T-helper 2 cell treated with Interferon-gamma antibody and Interleukin-4, amounts not matched to agents 5 μg/mL and 100 μg/mL, for 36 hours (primary cell): ENCODE results near the gene TMEM131.

Experiments used
- DNase-seq: peaks from one replicate; pipeline ENCODE4 v3.0.0; 2021; ENCODE audit warnings: low spot score
- H3K27ac Mint-ChIP-seq: one replicate; pipeline ENCODE4 v1.8.0; 2021; ENCODE audit warnings: mild to moderate bottlenecking, mixed read lengths
- H3K27me3 Mint-ChIP-seq: one replicate; pipeline ENCODE4 v1.8.0; 2021; ENCODE audit warnings: low read depth, mixed read lengths
- H3K36me3 Mint-ChIP-seq: one replicate; pipeline ENCODE4 v1.8.0; 2021; ENCODE audit warnings: low read depth, mixed read lengths
- H3K4me1 Mint-ChIP-seq: one replicate; pipeline ENCODE4 v1.8.0; 2021; ENCODE audit warnings: low read depth, mixed read lengths
- H3K4me3 Mint-ChIP-seq: one replicate; pipeline ENCODE4 v1.8.0; 2022; ENCODE audit warnings: mild to moderate bottlenecking, moderate library complexity, mixed read lengths
- H3K9me3 Mint-ChIP-seq: one replicate; pipeline ENCODE4 v1.8.0; 2021; ENCODE audit warnings: mixed read lengths

The TMEM131 gene

DNA sequence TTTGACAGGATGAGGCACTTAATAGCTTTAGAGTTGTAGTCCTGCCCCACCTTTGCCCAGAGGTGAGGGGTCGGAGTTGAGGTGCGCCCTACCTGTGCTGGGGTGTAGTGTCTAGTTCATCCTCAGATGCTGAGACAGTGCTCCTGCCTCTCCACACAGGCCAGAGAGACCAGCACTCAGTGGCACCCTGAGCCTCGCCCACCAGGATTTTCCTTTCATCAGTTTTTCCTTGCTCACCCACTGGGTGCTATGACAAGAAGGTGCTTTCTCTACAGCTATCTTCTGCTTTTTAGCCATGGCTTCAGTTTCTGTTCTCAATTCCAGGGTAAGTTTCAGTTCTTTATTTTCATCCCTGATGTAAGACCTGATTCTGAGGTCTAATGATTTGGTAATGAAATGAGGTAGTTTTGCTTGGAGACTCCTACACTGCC lies 16.8 kb upstream of the TMEM131 start:
- Mint-ChIP-seq H3K9me3 (no peaks in the 10 kb centered on the region), H3K36me3 (no peaks in the 10 kb centered on the region), H3K4me1 (peaks cover 17% of the 10 kb centered on the region), H3K27me3 (no peaks in the 10 kb centered on the region), H3K27ac (no peak overlapping the region), H3K4me3 (no peak overlapping the region)
- DNase-seq, result peak; percentile 81

DNA sequence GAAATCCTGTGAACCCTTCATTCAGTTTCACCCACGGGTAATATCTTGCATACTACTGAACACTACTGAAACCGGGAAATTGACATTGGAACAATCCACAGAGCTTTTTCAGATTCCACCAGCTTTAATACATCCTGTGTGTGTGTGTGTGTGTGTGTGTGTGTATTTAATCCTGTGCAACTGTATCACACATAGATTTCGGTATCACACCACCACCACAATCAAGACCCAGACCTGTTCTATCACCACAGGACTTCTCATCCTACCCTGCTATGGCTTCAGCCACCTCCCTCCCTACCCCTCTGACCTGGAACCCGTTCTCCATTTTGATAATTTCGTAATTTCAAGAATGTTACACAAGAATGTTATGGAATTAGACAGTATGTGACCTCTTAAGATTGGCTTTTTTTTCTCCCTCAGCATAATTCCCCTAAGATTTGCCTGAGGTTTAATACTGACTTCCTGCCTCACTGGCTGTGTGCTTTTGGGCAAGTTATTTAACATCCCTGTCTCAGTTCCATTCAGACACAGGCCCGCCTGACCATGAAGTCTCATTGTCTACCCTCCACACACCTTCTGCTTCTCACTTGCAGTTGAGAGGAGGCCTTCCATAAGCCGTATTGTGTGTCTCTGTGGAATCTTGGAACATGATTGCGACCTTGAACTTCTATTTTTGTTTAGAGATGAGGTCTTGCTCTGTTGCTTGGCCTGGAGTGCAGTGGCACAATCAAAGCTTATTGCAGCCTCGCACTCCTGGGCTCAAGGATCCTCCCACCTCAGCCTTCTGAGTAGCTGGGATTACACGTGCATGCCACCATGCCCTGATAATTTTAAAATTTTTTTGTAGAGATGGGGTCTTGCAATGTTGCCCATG lies 14.4 kb upstream of the TMEM131 start:
- H3K4me1 Mint-ChIP-seq, result peaks cover 17% of the 10 kb centered on the region
- H3K36me3 Mint-ChIP-seq, result no peaks in the 10 kb centered on the region
- H3K4me3 Mint-ChIP-seq, result no peak overlapping the region
- H3K27me3 Mint-ChIP-seq, result no peaks in the 10 kb centered on the region
- DNase-seq, result no peak
- H3K27ac Mint-ChIP-seq, result no peak overlapping the region
- no peaks in the 10 kb centered on the region for H3K9me3 Mint-ChIP-seq

DNA sequence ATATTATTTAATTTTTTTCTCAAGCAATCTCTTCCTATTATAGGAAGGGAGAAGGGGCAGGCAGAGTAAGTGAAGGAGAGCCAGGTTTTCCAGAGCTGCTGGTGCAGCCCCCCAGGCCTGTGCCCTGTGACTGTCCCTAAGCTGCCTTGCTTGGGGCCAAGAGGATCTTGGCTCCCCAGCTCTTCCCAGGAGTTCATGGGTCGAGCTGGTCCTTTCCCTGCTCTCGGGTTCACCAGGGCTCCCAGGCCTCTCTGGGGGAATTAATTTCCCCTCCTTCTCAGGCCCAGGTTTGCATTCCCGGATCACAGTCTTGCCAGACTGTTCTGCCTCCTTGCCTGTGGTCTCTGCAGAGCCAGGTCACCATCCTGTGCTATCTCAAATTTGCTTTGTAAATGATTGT lies 12.7 kb upstream of the TMEM131 start:
- no peak overlapping the region for H3K27ac Mint-ChIP-seq
- H3K4me1 Mint-ChIP-seq, result peaks cover 9% of the 10 kb centered on the region
- H3K36me3 Mint-ChIP-seq, result no peaks in the 10 kb centered on the region
- no peak for DNase-seq
- H3K4me3 Mint-ChIP-seq, result no peak overlapping the region
- H3K9me3 Mint-ChIP-seq, result no peaks in the 10 kb centered on the region
- no peaks in the 10 kb centered on the region for H3K27me3 Mint-ChIP-seq

DNA sequence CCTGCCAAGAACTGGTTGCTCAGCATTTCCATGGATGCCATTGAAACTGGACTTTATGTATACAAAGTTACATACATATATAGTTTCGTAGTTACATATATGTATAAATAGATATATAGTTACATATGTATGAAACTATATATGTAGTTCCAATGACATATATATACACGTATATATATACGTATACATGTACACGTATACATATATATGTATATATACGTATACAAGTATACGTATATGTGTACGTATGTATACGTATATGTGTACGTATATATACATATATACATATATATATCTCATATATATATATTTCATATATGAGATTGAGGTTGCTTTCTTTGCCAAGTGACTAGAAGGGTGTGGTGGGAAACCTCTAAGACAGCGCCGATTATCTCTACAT lies 10.6 kb upstream of the TMEM131 start:
- Mint-ChIP-seq H3K36me3 (no peaks in the 10 kb centered on the region), H3K27me3 (no peaks in the 10 kb centered on the region), H3K4me1 (peaks cover 4% of the 10 kb centered on the region), H3K9me3 (no peaks in the 10 kb centered on the region), H3K4me3 (no peak overlapping the region), H3K27ac (no peak overlapping the region)
- no peak for DNase-seq

DNA sequence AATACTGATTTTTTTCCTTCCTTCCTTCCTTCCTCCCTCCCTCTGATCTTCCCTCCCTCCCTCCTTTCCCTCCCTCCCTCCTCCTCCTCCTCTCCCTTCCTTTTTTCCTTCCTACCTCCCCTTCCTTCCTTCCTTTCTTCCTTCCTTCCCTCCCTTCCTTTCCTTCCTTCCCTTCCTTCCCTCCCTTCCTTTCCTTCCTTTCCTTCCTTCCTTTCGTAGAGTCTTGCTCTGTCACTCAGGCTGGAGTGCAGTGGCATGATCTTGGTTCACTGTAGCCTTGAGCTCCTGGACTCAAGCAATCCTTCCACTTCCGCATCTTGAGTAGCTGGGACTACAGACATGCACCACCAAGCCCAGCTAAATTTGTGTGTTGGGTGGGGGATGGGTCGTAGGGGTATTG lies 8.9 kb upstream of the TMEM131 start:
- no peak overlapping the region for H3K27ac Mint-ChIP-seq
- no peaks in the 10 kb centered on the region for H3K9me3 Mint-ChIP-seq
- no peak for DNase-seq
- no peaks in the 10 kb centered on the region for H3K4me1 Mint-ChIP-seq
- no peak overlapping the region for H3K4me3 Mint-ChIP-seq
- no peaks in the 10 kb centered on the region for H3K36me3 Mint-ChIP-seq
- H3K27me3 Mint-ChIP-seq, result no peaks in the 10 kb centered on the region

DNA sequence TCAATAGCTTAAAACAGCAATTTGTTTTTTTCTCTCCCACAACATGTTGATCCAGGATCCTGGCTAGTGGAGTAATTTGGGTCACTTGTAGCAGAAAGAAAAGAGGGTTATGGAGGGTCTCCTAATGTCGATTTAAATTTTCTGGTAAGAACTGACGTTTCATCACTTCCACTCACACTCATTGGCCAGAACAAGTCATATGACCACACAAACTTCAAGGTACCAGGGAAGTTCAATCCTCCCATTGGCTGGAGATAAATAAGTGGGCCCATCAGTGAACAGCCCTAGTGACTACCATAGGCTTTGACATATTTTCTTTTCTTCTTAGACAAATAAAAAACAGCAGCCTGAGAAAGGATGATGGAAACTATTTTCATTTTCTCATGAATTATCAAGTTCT lies 8.3 kb upstream of the TMEM131 start:
- H3K27ac Mint-ChIP-seq, result no peak overlapping the region
- DNase-seq, result no peak
- no peaks in the 10 kb centered on the region for H3K36me3 Mint-ChIP-seq
- no peaks in the 10 kb centered on the region for H3K27me3 Mint-ChIP-seq
- no peaks in the 10 kb centered on the region for H3K9me3 Mint-ChIP-seq
- H3K4me1 Mint-ChIP-seq, result no peaks in the 10 kb centered on the region
- H3K4me3 Mint-ChIP-seq, result no peak overlapping the region

DNA sequence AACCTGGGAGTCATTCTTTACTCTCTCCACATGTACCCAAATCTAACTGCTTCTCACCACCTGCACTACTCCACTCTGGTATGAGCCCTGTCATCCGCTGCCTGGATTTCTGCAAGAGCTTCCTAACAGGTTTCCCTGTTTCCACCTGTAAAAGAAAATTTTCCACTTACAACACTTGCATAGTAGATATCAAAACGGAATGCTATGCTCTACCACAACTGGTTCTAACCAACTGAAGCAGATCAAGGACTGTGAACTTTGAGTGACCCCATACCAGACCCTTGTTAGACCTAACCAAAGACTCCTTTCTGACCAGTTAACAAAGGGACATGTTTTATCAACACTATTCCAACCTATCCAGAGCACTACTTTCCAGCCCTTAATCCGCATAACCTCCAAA lies 3.8 kb upstream of the TMEM131 start:
- Mint-ChIP-seq H3K36me3 (no peaks in the 10 kb centered on the region), H3K9me3 (no peaks in the 10 kb centered on the region), H3K4me1 (peaks cover 7% of the 10 kb centered on the region), H3K27ac (no peak overlapping the region), H3K27me3 (no peaks in the 10 kb centered on the region), H3K4me3 (no peak overlapping the region)
- no peak for DNase-seq

DNA sequence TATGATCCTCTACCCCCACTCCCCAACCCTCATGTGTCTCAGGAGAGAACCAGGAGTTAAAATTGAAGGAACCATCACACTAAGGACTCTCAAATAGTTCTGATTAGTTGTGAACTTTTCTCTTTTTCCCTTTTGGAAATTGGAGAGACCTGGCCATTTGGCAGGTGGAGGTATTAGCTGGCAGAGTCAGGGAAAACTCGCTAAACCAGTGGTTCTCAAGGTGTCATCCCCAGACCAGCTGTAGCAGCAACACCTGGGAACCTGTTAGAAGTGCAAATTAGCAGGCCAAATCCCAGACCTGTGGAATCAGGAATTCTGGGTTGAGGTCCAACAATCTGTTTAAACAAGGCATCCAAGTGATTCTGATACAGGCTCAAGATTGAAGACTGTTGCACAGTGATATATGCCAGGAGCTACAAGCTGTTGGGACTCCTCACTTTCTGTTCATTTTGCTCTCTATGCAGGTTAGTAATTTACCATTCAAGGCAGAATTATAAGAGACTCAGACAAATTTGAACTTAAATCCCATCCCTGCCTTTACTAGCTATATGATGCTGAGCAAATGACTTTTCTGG lies 2.8 kb upstream of the TMEM131 start:
- peaks cover 18% of the 10 kb centered on the region for H3K4me1 Mint-ChIP-seq
- DNase-seq, result no peak
- no peak overlapping the region for H3K27ac Mint-ChIP-seq
- peaks cover 4% of the 10 kb centered on the region for H3K36me3 Mint-ChIP-seq
- H3K4me3 Mint-ChIP-seq, result no peak overlapping the region
- no peaks in the 10 kb centered on the region for H3K27me3 Mint-ChIP-seq
- H3K9me3 Mint-ChIP-seq, result no peaks in the 10 kb centered on the region

DNA sequence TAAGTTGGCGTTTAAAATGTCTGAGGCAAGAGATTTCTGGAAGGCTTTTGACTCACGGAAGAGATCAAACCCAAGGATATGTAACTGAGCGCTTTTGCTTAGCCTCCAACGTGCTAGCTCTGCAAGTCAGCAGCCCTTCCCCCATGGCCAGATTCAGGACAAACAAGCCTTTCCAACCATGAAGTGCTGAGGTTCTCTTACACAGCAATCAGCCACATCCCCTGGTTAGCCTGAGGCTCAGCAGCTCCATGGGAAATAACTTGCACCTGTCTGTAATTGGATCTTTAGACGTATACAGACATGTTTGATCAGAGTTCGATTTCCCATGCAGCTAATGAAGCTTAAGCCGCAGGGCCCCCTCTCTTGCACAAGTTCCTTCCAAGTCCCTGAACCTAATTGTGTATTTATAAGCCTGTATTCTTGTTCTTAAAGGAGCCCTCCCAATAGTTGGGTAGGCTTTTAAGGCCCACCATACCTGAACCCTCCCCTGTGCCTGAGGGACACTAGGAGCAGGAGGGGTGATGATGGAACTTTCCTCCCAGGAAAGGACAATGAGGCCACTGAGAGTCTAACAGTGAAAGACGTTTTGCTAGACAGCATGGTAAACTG lies 2.1 kb upstream of the TMEM131 start:
- DNase-seq, result no peak
- H3K27me3 Mint-ChIP-seq, result no peaks in the 10 kb centered on the region
- H3K36me3 Mint-ChIP-seq, result peaks cover 5% of the 10 kb centered on the region
- peaks cover 22% of the 10 kb centered on the region for H3K4me1 Mint-ChIP-seq
- H3K27ac Mint-ChIP-seq, result no peak overlapping the region
- H3K9me3 Mint-ChIP-seq, result no peaks in the 10 kb centered on the region
- no peak overlapping the region for H3K4me3 Mint-ChIP-seq

DNA sequence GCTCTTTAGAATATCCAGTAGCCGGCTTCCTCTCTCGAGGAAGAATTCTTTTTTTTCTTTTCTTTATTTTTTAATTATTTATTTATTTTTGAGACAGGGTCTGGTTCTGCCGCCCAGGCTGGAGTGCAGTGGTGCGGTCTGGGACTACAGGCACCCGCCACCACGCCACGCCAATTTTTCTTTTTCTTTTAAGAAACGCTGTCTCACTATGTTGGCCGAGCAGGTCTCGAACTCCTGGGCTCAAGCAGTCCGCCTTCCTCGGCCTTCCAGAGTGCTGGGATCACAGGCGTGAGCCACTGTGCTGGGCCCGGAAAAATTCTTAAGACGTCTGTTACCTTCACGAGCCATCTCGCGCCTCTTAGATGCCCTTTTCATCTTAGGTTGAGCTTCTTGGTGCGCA lies 931 bp upstream of the TMEM131 start:
- H3K27ac Mint-ChIP-seq, result peak overlapping the region; percentile 81
- no peak for DNase-seq
- peak overlapping the region; percentile 88 for H3K4me3 Mint-ChIP-seq
- peaks cover 25% of the 10 kb centered on the region for H3K4me1 Mint-ChIP-seq
- H3K36me3 Mint-ChIP-seq, result peaks cover 5% of the 10 kb centered on the region
- no peaks in the 10 kb centered on the region for H3K27me3 Mint-ChIP-seq
- no peaks in the 10 kb centered on the region for H3K9me3 Mint-ChIP-seq

DNA sequence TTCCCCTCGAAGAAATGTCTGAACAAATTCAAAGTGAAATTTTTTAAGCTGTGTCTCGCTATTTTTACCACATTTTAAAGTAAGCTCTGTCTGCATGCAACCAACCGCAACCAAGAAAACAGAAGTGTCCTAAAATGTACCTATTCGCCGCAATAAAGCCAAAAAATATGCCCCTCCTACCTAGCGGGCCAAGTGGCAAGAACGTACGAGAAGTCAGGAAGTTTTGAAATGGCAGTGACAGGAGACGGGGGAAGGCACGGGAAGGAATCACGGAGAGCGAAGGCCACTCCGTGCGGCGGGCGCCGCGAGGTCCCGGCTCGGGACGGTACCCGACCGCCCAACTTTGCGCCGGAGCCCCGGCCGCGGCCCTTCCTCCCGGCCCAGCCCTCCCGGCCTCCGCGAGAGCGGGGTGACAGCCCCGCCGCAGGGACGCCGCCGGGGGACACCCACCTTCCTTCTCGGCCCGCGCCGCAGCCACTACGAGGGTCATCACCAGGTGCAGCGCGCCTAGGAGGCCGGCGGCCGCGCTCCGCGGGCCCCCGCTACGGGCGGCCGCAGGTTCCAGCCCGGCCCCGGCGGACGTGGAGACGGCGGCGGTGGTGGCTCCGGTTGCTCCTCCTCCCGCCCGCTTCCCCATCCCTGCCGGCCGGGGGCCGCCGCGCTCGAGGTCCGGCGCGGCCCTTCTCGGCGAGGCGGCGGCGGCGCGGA lies 568 bp downstream of the TMEM131 start:
- H3K27me3 Mint-ChIP-seq, result no peaks in the 10 kb centered on the region
- no peaks in the 10 kb centered on the region for H3K9me3 Mint-ChIP-seq
- peak overlapping the region; percentile 96 for H3K27ac Mint-ChIP-seq
- peaks cover 33% of the 10 kb centered on the region for H3K4me1 Mint-ChIP-seq
- peaks cover 5% of the 10 kb centered on the region for H3K36me3 Mint-ChIP-seq
- peak; percentile 66 for DNase-seq
- H3K4me3 Mint-ChIP-seq, result peak overlapping the region; percentile 97

DNA sequence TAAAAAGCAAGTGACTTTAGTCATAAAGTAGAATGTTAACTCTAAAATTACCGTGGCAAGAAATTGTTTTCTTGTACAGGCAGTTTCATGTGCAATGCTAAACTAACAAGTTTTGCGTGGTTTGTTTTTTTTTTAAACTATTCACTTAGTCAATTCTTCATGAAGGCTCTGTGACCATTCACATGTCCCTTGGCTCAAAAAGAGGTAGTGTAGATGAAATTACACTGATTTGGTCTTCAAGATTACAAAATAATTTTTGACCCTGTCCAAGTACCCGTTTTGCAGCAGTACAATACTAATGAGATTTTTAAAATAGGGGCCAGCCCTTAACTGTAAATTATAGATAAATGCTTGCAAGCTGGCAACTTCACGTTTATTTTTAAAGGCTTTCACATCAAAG lies 1.3 kb downstream of the TMEM131 start:
- peaks cover 5% of the 10 kb centered on the region for H3K36me3 Mint-ChIP-seq
- H3K27ac Mint-ChIP-seq, result peak overlapping the region; percentile 96
- peak overlapping the region; percentile 97 for H3K4me3 Mint-ChIP-seq
- no peaks in the 10 kb centered on the region for H3K27me3 Mint-ChIP-seq
- peaks cover 33% of the 10 kb centered on the region for H3K4me1 Mint-ChIP-seq
- no peak for DNase-seq
- H3K9me3 Mint-ChIP-seq, result no peaks in the 10 kb centered on the region

DNA sequence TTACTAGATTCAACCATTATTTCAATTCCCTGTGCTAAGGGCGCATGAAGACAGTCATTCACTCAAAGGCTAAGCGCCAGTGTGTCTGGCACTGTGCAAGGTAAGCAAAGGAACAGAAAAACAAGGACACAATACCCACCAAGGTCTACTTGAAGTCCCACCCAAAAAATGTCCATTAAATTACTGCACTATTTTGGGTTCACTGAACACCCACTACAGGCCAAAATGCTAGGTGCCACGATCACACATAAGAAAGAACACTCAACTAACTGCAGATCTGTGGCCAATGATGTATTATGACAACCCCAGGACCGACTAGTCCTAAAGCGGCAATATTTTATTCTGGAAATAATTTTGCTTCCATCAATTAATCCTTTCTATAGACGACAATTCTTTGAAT lies 1.8 kb downstream of the TMEM131 start:
- H3K4me3 Mint-ChIP-seq, result peak overlapping the region; percentile 97
- peaks cover 33% of the 10 kb centered on the region for H3K4me1 Mint-ChIP-seq
- DNase-seq, result no peak
- H3K27me3 Mint-ChIP-seq, result no peaks in the 10 kb centered on the region
- H3K9me3 Mint-ChIP-seq, result no peaks in the 10 kb centered on the region
- peaks cover 5% of the 10 kb centered on the region for H3K36me3 Mint-ChIP-seq
- no peak overlapping the region for H3K27ac Mint-ChIP-seq
